ENCODE measurements around the gene CLIC4. TPM values are rescaled to one million over a fixed set of nuclear protein-coding genes. Genes with fewer than 3 reads are reported as not detected.
"Not testable (repeated sequence)": the region's sequence is repeated elsewhere in the genome, so short reads cannot be mapped to it uniquely, and the experiment has no call there.

The CLIC4 gene
- polyA plus RNA-seq, 1 donor = 195 TPM

DNA sequence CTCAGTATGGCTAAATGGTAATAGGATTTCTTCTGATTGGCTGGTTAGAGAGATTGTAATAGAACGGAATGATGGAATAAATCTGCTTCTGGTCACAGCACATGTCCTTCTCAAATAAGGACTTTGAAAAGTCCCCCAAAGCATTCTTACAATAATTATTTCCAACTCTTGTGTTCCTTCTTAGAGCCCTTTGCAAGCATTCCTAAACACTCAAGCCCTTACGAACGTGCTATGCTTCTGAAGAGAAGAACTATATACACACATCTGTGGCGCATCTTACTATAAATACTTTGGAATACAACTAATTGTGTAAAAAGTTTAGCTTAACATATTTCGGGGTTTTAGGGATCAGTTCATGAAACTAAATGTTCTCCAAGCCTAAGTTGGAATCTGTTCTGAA lies 25.6 kb downstream of the CLIC4 start:
- DNase-seq = no peak

DNA sequence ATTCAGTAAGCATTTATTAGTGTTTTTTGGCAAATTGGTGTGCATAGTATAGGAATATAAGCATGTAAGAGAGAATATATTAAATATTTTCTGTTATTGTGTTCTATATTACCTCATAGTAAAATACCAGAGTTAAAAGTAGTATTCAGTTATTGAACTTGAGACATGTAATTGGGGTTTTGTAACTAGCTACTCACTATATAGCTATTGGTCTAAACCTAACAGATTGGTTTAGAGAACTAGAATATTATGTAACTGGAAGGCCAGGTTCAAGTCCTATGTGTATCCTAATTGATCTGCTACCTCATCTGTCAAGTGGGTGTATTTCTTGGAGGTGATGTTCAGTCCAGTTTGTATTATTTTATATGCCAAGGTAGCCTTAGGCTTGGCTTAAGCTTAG lies 26.3 kb downstream of the CLIC4 start:
- DNase-seq = no peak

- no peak for DNase-seq
Measured at GRCh38 chr1:24773618-24774017, 28.4 kb downstream of the CLIC4 start.

DNA sequence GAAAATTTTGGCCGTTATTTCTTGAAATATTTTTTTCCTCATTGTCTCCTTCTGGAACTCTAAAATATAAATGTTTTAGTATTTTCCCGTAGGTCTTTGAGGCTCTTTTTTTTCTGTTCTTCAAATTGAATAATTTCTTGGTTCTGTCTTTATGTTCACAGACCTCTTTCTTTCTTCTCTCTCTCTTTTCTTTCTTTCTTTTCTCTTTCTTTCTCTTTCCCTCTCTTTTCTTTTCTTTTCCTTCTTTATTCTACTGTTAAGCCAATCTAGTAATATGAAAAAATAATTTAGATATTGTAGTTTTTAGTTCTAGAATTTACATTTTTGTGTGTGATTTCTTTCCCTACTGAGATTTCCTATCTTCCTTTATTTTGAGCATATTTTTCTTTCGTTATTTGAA lies 30.1 kb downstream of the CLIC4 start:
- DNase-seq = no peak

DNA sequence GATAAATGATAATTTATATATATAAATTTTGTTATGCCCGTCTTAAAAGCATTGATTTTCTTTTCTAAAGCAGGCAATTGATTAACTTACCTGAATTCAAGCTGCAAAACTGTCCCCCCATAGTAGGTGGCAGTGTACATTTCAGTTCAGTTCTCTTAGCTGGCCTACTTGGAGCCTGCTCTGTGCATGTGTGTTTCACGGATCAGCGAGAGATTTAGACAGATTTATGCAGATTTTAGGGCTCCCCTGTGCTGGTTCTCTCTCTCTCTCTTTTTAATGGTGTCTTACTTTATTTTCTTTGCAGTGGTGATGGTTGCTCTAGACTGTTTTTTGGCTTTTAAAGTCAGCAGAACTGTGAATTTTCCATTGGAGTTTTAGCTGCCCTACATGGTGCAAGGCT lies 30.7 kb downstream of the CLIC4 start:
- DNase-seq = no peak

DNA sequence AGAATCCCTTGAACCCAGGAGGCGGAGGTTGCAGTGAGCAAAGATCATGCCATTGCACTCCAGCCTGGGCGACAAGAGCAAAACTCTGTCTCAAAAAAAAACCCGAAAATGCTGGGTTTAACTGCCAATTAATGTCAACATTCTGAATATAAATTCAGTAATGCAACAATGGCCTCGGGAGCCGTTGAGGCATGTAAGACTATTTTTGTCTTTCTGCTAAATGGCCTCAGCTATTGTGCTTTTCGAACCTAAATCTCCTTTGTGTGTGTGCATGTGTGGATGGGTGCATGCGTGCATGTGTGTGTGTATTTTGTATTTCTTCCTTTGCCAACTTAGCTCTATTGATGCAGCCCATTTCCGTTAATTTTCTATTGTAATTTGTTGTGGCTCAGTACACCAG lies 31.6 kb downstream of the CLIC4 start:
- no peak for DNase-seq

- DNase-seq = no peak
Measured at GRCh38 chr1:24778141-24778540, 32.9 kb downstream of the CLIC4 start.

GRCh38 chr1:24779199-24779598 lies 34.0 kb downstream of the CLIC4 start:
- not testable (repeated sequence) for DNase-seq

- no peak for DNase-seq
Measured at GRCh38 chr1:24779689-24780464, 34.6 kb downstream of the CLIC4 start.

GRCh38 chr1:24780626-24781025 lies 35.4 kb downstream of the CLIC4 start:
- DNase-seq = not testable (repeated sequence)

DNA sequence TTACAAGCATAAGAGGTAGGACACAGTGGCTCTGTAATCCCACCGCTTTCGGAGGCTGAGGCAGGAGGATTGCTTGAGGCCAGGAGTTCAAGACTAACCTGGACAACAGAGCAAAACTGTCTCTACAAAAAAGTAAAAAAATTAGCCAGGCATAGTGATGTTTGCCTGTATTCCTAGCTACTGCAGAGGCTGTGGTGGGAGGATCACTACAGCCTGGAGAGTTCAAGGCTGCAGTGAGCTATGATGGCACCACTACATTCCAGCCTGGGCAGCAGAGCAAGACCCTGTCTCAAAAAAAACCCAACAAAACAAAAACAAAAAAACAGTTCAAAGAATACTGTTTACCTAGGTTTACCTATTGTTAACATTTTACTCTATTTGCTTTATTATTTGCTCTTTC lies 37.4 kb downstream of the CLIC4 start:
- no peak for DNase-seq

GRCh38 chr1:24783713-24784112 lies 38.5 kb downstream of the CLIC4 start:
- no peak for DNase-seq

GRCh38 chr1:24786191-24786590 lies 40.9 kb downstream of the CLIC4 start:
- no peak for DNase-seq

GRCh38 chr1:24790490-24790889 lies 45.2 kb downstream of the CLIC4 start:
- DNase-seq = no peak

DNA sequence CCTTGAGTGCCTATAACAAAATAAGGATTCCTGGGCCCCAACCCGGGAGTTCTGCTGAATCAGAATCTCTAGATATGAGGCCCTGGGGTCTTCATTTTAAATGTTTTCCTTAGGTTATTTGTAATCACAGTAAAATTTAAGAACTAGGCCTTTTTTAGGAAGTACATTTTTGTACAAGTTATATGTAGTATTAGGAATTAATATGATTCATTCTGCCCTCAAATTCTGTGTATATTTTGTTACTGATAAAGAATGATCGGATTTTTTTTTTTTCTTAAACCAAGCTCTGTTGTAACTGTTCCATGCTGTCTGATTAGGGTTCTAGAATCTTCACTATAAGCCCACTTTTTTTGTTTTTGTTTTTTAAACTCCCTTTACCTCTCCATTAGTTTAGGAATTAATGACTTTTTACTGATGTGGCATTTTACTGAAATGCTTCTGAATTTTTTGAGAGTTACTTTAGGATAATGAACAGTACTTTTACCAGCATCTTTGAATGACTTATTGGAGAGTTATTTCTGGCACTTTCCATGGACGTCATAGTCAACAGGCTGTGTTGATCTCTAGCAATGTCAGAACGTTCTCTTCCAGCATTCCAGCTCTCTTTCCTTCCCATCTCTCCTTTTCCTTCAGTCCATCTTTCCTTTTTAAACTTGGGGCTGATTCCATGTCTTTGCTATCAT lies 48.3 kb downstream of the CLIC4 start:
- no peak for DNase-seq

DNA sequence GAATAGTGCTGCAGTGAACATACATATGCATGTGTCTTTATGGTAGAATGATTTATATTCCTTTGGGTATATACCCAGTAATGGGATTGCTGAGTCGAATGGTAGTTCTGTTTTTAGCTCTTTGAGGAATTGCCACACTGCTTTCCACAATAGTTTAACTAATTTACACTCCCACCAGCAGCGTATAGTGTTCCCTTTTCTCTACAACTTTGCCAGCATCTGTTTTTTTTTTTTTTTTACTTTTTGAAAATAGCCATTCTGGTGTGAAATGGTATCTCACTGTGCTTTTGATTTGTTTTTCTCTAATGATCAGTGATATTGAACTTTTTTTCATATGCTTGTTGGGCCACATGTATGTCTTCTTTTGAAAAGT lies 48.9 kb downstream of the CLIC4 start:
- not testable (repeated sequence) for DNase-seq

DNA sequence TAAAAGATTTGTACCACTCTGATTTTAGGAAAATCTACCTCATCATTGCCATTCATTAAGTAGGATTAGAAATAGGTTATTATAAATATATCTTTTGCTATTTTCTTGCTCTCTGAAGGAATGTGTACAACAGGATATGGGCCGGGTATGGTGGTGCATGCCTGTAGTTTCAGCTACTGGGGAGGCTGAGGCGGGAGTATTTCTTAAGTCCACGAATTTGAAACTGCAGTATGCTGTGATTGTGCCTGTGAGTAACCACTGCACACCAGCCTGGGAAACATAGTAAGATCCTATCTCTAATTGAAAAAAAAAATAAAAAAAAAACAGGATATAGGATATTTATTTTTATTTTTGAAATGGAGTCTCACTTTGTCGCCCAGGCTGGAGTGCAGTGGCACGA lies 50.0 kb downstream of the CLIC4 start:
- no peak for DNase-seq

DNA sequence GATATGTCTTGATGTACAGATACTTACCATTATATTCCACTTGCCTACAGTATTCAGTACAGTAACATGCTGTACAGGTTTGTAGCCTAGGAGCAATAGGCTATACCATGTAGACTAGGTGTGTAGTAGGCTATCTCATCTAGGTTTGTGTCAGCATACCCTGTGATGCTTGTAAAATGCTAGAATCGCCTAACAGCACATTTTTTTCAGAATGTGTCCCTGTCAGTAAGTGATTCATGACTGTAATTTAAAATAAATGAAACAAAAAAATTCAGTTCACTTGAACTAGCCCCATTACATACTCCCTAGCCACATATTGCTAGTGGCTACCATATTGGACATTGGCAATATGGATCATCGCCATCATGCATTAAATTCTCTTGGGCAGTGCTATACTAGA lies 51.3 kb downstream of the CLIC4 start:
- DNase-seq = no peak

- DNase-seq = not testable (repeated sequence)
Measured at GRCh38 chr1:24799242-24799641, 54.0 kb downstream of the CLIC4 start.

DNA sequence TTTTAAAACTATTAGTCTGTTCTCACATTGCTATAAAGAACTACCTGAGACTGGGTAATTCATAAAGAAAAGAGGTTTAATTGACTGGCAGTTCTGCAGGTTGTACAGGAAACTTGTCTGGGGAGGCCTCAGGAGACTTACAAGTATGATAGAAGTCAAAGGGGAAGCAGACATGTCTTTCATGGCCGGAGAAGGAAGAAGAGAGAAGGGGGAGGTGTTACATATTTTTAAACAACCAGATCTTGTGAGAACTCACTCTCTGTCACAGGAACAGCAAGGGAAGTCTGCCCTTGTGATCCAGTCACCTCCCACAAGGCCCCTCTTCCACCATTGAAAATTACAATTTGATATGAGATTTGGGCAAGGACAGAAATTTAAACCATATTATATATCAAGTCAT lies 55.9 kb downstream of the CLIC4 start:
- no peak for DNase-seq

GRCh38 chr1:24803220-24803619 lies 58.0 kb downstream of the CLIC4 start:
- no peak for DNase-seq

DNA sequence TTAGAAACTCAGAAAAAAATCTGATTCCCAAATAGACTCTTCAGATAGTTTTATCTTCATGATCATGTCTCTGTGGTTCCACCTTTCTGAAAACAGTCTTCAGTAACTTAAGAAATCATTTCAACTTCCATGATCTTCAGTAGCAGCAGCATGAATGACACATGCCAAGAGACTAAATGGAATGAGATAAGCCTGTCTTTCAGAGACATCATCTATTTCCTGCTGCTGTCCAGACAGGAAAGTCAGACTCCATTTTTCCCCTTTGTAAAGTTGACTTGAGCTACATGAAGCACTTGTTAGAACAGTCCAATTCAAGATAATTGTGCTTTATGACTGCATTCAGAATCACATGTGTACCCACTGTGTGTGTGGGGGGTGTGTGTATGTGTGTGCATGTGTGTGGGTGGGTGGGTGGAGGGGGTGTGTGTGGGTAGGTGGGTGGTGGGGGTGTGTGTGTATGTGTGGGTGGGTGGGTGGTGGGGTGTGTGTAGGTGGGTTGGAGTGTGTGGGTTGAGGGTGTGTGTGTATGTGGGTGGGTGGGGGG lies 58.8 kb downstream of the CLIC4 start:
- no peak for DNase-seq

- DNase-seq = no peak
Measured at GRCh38 chr1:24805534-24806301, 60.5 kb downstream of the CLIC4 start.
